ENCODE data around the gene VAC14.

DNA sequence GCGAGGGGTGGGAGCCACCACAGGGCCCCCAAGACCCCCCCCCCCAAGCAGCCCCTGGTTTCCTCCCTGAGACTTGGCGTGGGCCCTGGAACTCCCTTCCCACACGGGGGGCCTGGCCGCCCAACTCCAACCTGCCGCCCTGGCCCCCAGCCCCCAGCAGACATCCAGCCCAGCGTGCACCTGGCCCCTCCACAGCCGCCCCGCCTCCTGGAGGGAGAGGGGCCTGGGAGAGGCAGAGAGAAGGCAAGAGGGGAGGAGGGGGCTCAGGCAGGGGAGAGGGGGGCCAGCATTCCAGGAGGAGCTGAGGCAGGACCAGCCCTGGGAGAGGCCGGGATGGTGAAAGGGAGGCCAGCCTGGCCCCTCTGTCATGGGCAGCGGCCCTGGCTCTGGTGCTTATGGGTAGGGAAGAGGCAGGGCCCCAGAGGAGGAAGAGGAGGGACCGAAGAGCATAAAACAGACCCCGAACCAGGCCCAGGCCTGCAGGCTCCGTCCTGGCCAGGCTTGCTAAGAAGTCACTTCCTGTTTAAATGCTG lies 137.9 kb downstream of the VAC14 start:
- TF ChIP-seq POLR2A (IDR thresholded peaks at IDR 0.05) (no peak), EP300 (IDR thresholded peaks at IDR 0.05) (no peak)
